Activated T-cell treated with anti-CD3 and anti-CD28 coated beads, Interleukin-2, amount 50 U/mL, for 4 hours (primary cell): Measurements from ENCODE around the gene ARID1A. TPM values are rescaled to one million over a fixed set of nuclear protein-coding genes. Genes with fewer than 3 reads are reported as not detected.

Experiments used
- ATAC-seq, 2 donors: fragments of 200-7000 bp; cut with Tn5 transposase; one replicate each; pipeline ENCODE4 v1.10.0; 2021
- DNase-seq: peaks from one replicate; pipeline ENCODE4 v3.0.0-alpha.2; 2020
- H3K27me3 Mint-ChIP-seq: one replicate; pipeline ENCODE4 v1.8.0; 2021; ENCODE audit warnings: low read depth, mixed read lengths
- H3K36me3 Mint-ChIP-seq: one replicate; pipeline ENCODE4 v1.8.0; 2022; ENCODE audit warnings: mixed read lengths; ENCODE audit not compliant: insufficient read depth
- H3K4me1 Mint-ChIP-seq: one replicate; pipeline ENCODE4 v1.8.0; 2021; ENCODE audit warnings: low read depth, mixed read lengths
- H3K4me3 Mint-ChIP-seq: one replicate; pipeline ENCODE4 v1.8.0; 2021; ENCODE audit warnings: mild to moderate bottlenecking, moderate library complexity, mixed read lengths
- H3K9me3 Mint-ChIP-seq: one replicate; pipeline ENCODE4 v1.8.0; 2021; ENCODE audit warnings: mixed read lengths
- total RNA-seq, 3 donors: library from RNA; stranded (reverse); gene quantifications; one replicate each; pipeline ENCODE4 v1.2.1, GENCODE V29; 2021

Gene ARID1A
- total RNA-seq, 3 donors from 2014 or later = 85.0 to 92.7 (median 91.1) TPM

- peaks cover 42% of the 10 kb centered on the region for H3K36me3 Mint-ChIP-seq
- ATAC-seq = no peak
- DNase-seq = no peak
- H3K9me3 Mint-ChIP-seq = no peaks in the 10 kb centered on the region
- H3K4me3 Mint-ChIP-seq = no peak overlapping the region
- H3K4me1 Mint-ChIP-seq = peaks cover 86% of the 10 kb centered on the region
- no peaks in the 10 kb centered on the region for H3K27me3 Mint-ChIP-seq
Measured at GRCh38 chr1:26747048-26747447, 51.2 kb downstream of the ARID1A start.

DNA sequence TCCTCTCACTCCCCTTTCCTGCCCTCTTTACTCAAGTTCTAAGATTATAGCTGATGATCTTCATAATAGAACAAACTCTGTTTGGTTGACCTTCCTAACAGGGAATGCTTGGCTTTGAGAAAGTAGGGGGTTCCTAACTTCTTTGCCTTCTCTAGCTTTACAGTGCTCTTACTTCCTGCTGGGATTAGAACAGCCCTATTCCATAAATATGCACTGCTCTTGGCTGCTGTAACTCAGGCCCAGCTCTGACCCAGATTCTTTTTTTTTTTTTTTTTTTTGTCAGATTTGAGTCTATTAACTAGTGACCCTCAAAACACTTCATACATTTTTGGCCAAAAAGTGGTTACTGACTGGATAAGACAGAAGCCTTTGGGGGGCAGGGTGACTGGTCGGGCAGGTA, 52.5 kb downstream of the ARID1A start:
- DNase-seq = no peak
- Mint-ChIP-seq H3K36me3 (peaks cover 40% of the 10 kb centered on the region), H3K4me3 (no peak overlapping the region), H3K9me3 (no peaks in the 10 kb centered on the region), H3K4me1 (peaks cover 87% of the 10 kb centered on the region), H3K27me3 (no peaks in the 10 kb centered on the region)
- ATAC-seq = no peak

GRCh38 chr1:26749458-26749857, 53.6 kb downstream of the ARID1A start:
- Mint-ChIP-seq H3K27me3 (no peaks in the 10 kb centered on the region), H3K4me3 (no peak overlapping the region), H3K36me3 (peaks cover 36% of the 10 kb centered on the region), H3K4me1 (peaks cover 86% of the 10 kb centered on the region), H3K9me3 (no peaks in the 10 kb centered on the region)
- ATAC-seq (no peak), DNase-seq (no peak)

GRCh38 chr1:26750428-26750827, 54.6 kb downstream of the ARID1A start:
- H3K9me3 Mint-ChIP-seq = no peaks in the 10 kb centered on the region
- H3K4me3 Mint-ChIP-seq = no peak overlapping the region
- H3K36me3 Mint-ChIP-seq = peaks cover 39% of the 10 kb centered on the region
- H3K27me3 Mint-ChIP-seq = no peaks in the 10 kb centered on the region
- no peak for DNase-seq
- H3K4me1 Mint-ChIP-seq = peaks cover 79% of the 10 kb centered on the region
- no peak for ATAC-seq

- no peak for DNase-seq
- no peaks in the 10 kb centered on the region for H3K27me3 Mint-ChIP-seq
- H3K4me3 Mint-ChIP-seq = no peak overlapping the region
- ATAC-seq = no peak
- peaks cover 37% of the 10 kb centered on the region for H3K36me3 Mint-ChIP-seq
- H3K4me1 Mint-ChIP-seq = peaks cover 60% of the 10 kb centered on the region
- no peaks in the 10 kb centered on the region for H3K9me3 Mint-ChIP-seq
Measured at GRCh38 chr1:26752519-26752918, 56.7 kb downstream of the ARID1A start.

DNA sequence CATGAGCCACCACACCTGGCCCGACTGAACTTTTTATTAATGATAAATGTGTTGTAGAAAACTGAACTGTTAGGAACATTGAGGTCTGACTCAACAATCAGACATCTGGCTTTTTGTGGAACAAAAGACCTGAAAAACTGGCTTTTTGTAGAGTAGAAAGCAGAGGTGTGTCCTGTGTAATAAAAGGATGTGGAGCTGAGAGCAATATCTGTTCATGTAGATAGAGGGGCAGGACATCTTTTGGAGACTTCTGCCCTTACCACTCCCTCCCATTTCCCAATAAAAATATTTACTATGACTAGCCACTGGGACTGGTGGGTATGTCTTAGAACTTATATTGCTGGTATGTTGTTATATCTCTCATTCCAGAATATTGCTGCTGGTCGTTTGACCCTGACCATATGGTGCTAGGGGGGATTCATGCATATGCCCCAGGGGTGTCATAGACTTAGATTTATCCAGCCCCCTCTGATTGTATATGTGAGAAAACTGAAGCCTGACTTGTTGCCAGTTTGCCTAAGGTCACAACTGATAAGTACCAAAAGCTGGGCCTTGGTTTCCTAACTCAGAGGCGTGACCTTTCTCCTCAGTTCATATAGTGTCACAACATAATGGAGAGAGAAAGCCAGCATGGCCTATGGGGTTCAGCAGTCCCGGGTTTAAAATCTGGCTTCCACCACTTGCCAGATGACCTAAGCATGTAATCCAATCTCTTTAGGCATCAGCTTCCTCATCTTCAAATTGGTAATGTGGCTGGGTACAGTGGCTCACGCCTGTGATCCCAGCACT, 58.5 kb downstream of the ARID1A start:
- DNase-seq (no peak), ATAC-seq (no peak)
- H3K27me3 Mint-ChIP-seq = no peaks in the 10 kb centered on the region
- no peak overlapping the region for H3K4me3 Mint-ChIP-seq
- H3K4me1 Mint-ChIP-seq = peaks cover 53% of the 10 kb centered on the region
- H3K9me3 Mint-ChIP-seq = no peaks in the 10 kb centered on the region
- H3K36me3 Mint-ChIP-seq = peaks cover 33% of the 10 kb centered on the region

DNA sequence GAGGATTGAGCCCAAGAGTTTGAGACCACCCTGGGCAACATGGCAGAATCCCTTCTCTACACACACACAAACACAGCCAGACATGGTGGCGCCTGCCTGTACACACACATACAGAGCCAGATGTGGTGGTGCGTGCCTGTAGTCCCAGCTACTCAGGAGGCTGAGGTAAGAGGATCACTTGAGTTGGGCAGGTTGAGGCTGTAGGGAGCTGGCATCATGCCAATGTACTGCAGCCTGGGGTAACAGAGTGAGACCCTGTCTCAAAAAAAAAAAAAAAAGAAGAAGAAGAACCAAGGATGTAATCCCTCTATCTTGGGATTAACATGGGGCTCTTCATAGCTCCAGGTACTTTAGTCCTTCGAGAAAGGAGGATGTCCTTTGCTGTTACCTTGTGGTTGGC, 62.5 kb downstream of the ARID1A start:
- ATAC-seq (no peak), DNase-seq (no peak)
- Mint-ChIP-seq H3K36me3 (peaks cover 37% of the 10 kb centered on the region), H3K4me3 (no peak overlapping the region), H3K4me1 (peaks cover 18% of the 10 kb centered on the region), H3K9me3 (no peaks in the 10 kb centered on the region), H3K27me3 (no peaks in the 10 kb centered on the region)

DNA sequence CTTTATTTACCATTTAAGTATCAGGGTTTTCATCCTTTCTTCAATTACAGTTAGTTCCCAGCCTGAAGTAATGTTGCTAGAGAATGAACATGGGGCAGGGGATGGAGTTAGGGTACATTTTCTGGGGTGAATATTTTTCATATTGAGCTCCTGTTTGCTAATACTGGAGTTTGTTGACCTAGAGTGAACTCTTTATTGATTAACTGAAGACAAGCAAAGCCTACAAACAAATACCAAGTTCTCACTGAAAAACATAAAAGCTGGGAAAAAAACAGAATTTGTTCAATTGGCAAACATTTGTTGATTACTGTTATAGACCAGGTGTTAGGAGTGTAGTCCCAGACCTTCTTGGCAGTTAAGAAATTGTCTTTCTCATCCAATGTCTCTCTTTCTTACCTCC, 63.7 kb downstream of the ARID1A start:
- H3K36me3 Mint-ChIP-seq = peaks cover 42% of the 10 kb centered on the region
- no peaks in the 10 kb centered on the region for H3K9me3 Mint-ChIP-seq
- ATAC-seq (no peak), DNase-seq (no peak)
- no peak overlapping the region for H3K4me3 Mint-ChIP-seq
- no peaks in the 10 kb centered on the region for H3K27me3 Mint-ChIP-seq
- peaks cover 12% of the 10 kb centered on the region for H3K4me1 Mint-ChIP-seq

- Mint-ChIP-seq H3K4me3 (no peak overlapping the region), H3K4me1 (peaks cover 9% of the 10 kb centered on the region), H3K36me3 (peaks cover 39% of the 10 kb centered on the region), H3K27me3 (no peaks in the 10 kb centered on the region), H3K9me3 (no peaks in the 10 kb centered on the region)
- no peak for ATAC-seq
- no peak for DNase-seq
Measured at GRCh38 chr1:26761217-26761616, 65.4 kb downstream of the ARID1A start.

DNA sequence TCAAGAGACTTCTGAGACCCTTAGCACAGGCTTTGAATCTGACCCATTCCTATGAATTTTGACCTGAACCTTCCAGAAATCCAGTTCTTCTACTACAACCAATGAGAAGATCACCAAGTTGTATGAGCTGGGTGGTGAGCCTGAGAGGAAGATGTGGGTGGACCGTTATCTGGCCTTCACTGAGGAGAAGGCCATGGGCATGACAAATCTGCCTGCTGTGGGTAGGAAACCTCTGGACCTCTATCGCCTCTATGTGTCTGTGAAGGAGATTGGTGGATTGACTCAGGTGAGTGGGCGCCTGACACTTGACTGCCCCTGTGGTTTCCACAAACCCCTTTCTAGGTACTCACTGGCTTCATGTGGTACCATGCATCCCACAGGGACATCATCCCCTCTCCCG, 71.9 kb downstream of the ARID1A start:
- H3K4me3 Mint-ChIP-seq = no peak overlapping the region
- H3K9me3 Mint-ChIP-seq = no peaks in the 10 kb centered on the region
- peaks cover 21% of the 10 kb centered on the region for H3K4me1 Mint-ChIP-seq
- H3K36me3 Mint-ChIP-seq = peaks cover 52% of the 10 kb centered on the region
- no peaks in the 10 kb centered on the region for H3K27me3 Mint-ChIP-seq
- ATAC-seq (no peak), DNase-seq (no peak)

GRCh38 chr1:26768755-26769154, 72.9 kb downstream of the ARID1A start:
- ATAC-seq = no peak
- no peak for DNase-seq
- H3K4me1 Mint-ChIP-seq = peaks cover 21% of the 10 kb centered on the region
- no peaks in the 10 kb centered on the region for H3K9me3 Mint-ChIP-seq
- peaks cover 56% of the 10 kb centered on the region for H3K36me3 Mint-ChIP-seq
- H3K27me3 Mint-ChIP-seq = no peaks in the 10 kb centered on the region
- H3K4me3 Mint-ChIP-seq = no peak overlapping the region

- Mint-ChIP-seq H3K9me3 (no peaks in the 10 kb centered on the region), H3K27me3 (no peaks in the 10 kb centered on the region), H3K4me1 (peaks cover 19% of the 10 kb centered on the region), H3K36me3 (peaks cover 67% of the 10 kb centered on the region), H3K4me3 (no peak overlapping the region)
- no peak for DNase-seq
- ATAC-seq = peak; percentile 14 to 42
Measured at GRCh38 chr1:26771285-26771642, 75.4 kb downstream of the ARID1A start.

GRCh38 chr1:26771643-26772321, 76.0 kb downstream of the ARID1A start:
- Mint-ChIP-seq H3K4me3 (no peak overlapping the region), H3K9me3 (no peaks in the 10 kb centered on the region), H3K36me3 (peaks cover 67% of the 10 kb centered on the region), H3K4me1 (peaks cover 19% of the 10 kb centered on the region), H3K27me3 (no peaks in the 10 kb centered on the region)
- DNase-seq = no peak
- ATAC-seq = peak; percentile 75 to 78

GRCh38 chr1:26772687-26773086, 76.9 kb downstream of the ARID1A start:
- Mint-ChIP-seq H3K9me3 (no peaks in the 10 kb centered on the region), H3K4me1 (peaks cover 17% of the 10 kb centered on the region), H3K27me3 (no peaks in the 10 kb centered on the region), H3K36me3 (peaks cover 65% of the 10 kb centered on the region), H3K4me3 (no peak overlapping the region)
- ATAC-seq (no peak), DNase-seq (no peak)

DNA sequence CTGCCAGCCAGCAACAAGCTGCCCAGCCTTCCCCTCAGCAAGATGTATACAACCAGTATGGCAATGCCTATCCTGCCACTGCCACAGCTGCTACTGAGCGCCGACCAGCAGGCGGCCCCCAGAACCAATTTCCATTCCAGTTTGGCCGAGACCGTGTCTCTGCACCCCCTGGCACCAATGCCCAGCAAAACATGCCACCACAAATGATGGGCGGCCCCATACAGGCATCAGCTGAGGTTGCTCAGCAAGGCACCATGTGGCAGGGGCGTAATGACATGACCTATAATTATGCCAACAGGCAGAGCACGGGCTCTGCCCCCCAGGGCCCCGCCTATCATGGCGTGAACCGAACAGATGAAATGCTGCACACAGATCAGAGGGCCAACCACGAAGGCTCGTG, 78.6 kb downstream of the ARID1A start:
- Mint-ChIP-seq H3K4me1 (peaks cover 14% of the 10 kb centered on the region), H3K9me3 (no peaks in the 10 kb centered on the region), H3K36me3 (peaks cover 64% of the 10 kb centered on the region), H3K27me3 (no peaks in the 10 kb centered on the region), H3K4me3 (no peak overlapping the region)
- no peak for ATAC-seq
- no peak for DNase-seq
